GM12873 (cell line): ENCODE results near the gene CD4.
A peak's percentile ranks its signal among the peaks of the same experiment; 100 is the strongest.

Experiments used
- CTCF ChIP-seq: IDR thresholded peaks from 2 replicates; pipeline ENCODE4 v1.5.1; 2012; ENCODE audit warnings: low read depth, mild to moderate bottlenecking, moderate library complexity, low read length, control low read depth; ENCODE audit not compliant: insufficient read depth; ENCODE audit errors: missing control alignments

The CD4 gene

DNA sequence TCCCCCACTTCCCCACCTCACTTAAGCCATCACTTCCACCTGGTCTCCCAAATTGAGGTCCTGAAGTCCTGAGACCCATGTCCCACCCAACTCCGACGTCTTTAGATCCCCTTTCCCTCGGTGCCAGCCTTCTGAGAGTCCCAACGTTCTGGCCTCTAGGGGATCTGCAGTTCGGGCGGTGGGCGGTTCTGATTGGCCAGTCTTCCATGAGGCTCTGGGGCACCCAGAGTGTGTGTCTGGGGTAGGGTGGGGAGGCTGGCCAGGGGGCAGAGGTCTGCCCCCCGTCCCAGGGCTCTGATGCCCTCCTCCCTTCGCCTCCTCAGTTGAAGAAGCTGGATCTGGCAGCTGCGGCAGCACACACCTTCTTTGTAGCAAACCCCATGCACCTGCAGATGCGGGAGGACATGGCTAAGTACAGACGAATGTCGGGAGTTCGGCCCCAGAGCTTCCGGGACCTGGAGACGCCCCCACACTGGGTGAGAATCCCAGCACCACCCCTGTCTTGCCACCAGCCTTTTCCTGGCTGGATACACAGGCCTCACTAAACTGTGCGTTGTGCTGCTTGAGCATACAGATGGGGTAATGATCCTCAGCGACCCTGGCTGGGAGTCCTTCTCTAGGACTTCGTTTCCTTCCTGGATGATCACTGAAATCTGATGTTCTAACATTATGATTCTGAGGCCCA, 40.4 kb downstream of the CD4 start:
- peak; percentile 14 for TF ChIP-seq CTCF

- no peak for TF ChIP-seq CTCF
Measured at GRCh38 chr12:6830286-6830890, 41.1 kb downstream of the CD4 start.

- no peak for TF ChIP-seq CTCF
Measured at GRCh38 chr12:6830999-6831398, 41.7 kb downstream of the CD4 start.

- no peak for TF ChIP-seq CTCF
Measured at GRCh38 chr12:6831450-6831995, 42.2 kb downstream of the CD4 start.

- no peak for TF ChIP-seq CTCF
Measured at GRCh38 chr12:6832125-6832524, 42.8 kb downstream of the CD4 start.

GRCh38 chr12:6833189-6833890, 44.0 kb downstream of the CD4 start:
- TF ChIP-seq CTCF: no peak

- no peak for TF ChIP-seq CTCF
Measured at GRCh38 chr12:6834254-6834653, 44.9 kb downstream of the CD4 start.
